Measurements from ENCODE around the gene RPP14.

The RPP14 gene

GRCh38 chr3:58359621-58360020 lies 53.6 kb downstream of the RPP14 start:
- DNase-seq = no peak

GRCh38 chr3:58361866-58362265 lies 55.8 kb downstream of the RPP14 start:
- no peak for DNase-seq

- no peak for DNase-seq
These were observed 60.7 kb downstream of the RPP14 start for GRCh38 chr3:58366699-58367098.

GRCh38 chr3:58369038-58369437 lies 63.0 kb downstream of the RPP14 start:
- no peak for DNase-seq

All from femur (tissue), 1 donor.